HepG2 (cell line): ENCODE measurements around the gene MFAP3L. TPM values are rescaled to one million over a fixed set of nuclear protein-coding genes. Genes with fewer than 3 reads are reported as not detected.

Source experiments
- ATAC-seq: fragments of 200-7000 bp; cut with Tn5 transposase; 3 replicates; pipeline ENCODE4 v1.9.1; 2020; ENCODE audit warnings: mild to moderate bottlenecking, moderate library complexity
- BruUV-seq: library from RNA; stranded (reverse); fragments of 400-500 nt; replicated peaks from 2 replicates; lab custom pipeline; 2021; lab: Mats Ljungman, UMichigan
- CTCF ChIA-PET: fragments of 300-600 bp; formaldehyde crosslinking; extraction: SDS; loops from one replicate; lab custom pipeline; 2021; ENCODE audit warnings: low total read pairs, inconsistent platforms, low intra/inter-chr PET ratio; lab: Yijun Ruan, JAX
- POLR2A ChIA-PET: fragments of 350-600 bp; sonication (Branson Sonifier 250); formaldehyde crosslinking; loops from one replicate; lab custom pipeline; 2020; ENCODE audit warnings: antibody characterized with exemption, inconsistent platforms; lab: Yijun Ruan, JAX
- DNase-seq: peaks from one replicate; pipeline ENCODE4 v3.0.0-alpha.2; 2015; ENCODE audit warnings: low spot score
- FAIRE-seq: peaks from 3 replicates; lab custom pipeline; 2011; peaks lifted over from hg19 to GRCh38; lab: Jason Lieb, UNC
- H2AFZ ChIP-seq: one replicate; pipeline ENCODE4 v1.6.1; 2011; ENCODE audit warnings: low read length, inconsistent platforms
- H3K27ac ChIP-seq: fragments of 300-600 bp; 3 replicates; pipeline ENCODE4 v1.8.0; 2011; ENCODE audit warnings: mixed run types, mild to moderate bottlenecking, mixed read lengths, low read length, inconsistent platforms; ENCODE audit not compliant: insufficient read depth; ENCODE audit errors: extremely low read length
- H3K27me3 ChIP-seq, 2 experiments: fragments of 200-600 bp in 1 of 2; 2 replicates in 1 of 2; 3 replicates in 1 of 2; pipeline versions ENCODE4 v1.6.0 to v1.8.0; 2011; ENCODE audit warnings: low read length in 2 of 2, mild to moderate bottlenecking in 2 of 2, moderate library complexity in 2 of 2, inconsistent platforms in 1 of 2; ENCODE audit not compliant: insufficient read depth in 2 of 2, control insufficient read depth in 1 of 2
- H3K36me3 ChIP-seq, 2 experiments: fragments of 200-600 bp in 1 of 2; replicated peaks in 1 of 2; 2 replicates in 1 of 2; 3 replicates in 1 of 2; pipeline versions ENCODE4 v1.5.1 to v1.8.0; 2011; ENCODE audit warnings: low read length in 2 of 2, inconsistent platforms in 1 of 2; ENCODE audit not compliant: insufficient read depth in 2 of 2, control insufficient read depth in 1 of 2
- H3K4me1 ChIP-seq: 2 replicates; pipeline ENCODE4 v1.5.1; 2012; ENCODE audit warnings: low read length, inconsistent platforms; ENCODE audit not compliant: insufficient read depth
- H3K4me2 ChIP-seq: 2 replicates; pipeline ENCODE4 v1.6.0; 2011; ENCODE audit warnings: low read depth, low read length, inconsistent platforms
- H3K4me3 ChIP-seq, 3 experiments: fragments of 200-600 bp in 1 of 3; sonication (generic), shearing (Covaris generic) in 1 of 3; replicated peaks in 1 of 3; 2 replicates each; pipeline ENCODE4 v1.5.1; 2011 to 2016; ENCODE audit warnings: low read length in 3 of 3, inconsistent platforms in 2 of 3, low read depth in 2 of 3, mild to moderate bottlenecking in 2 of 3, control low read depth in 1 of 3, mixed read lengths in 1 of 3; ENCODE audit not compliant: insufficient read depth in 1 of 3
- H3K79me2 ChIP-seq: one replicate; pipeline ENCODE4 v1.6.1; 2011; ENCODE audit warnings: low read length, inconsistent platforms; ENCODE audit not compliant: insufficient read depth
- H3K9ac ChIP-seq: 2 replicates; pipeline ENCODE4 v1.6.0; 2011; ENCODE audit warnings: mild to moderate bottlenecking, low read depth, low read length, inconsistent platforms; ENCODE audit not compliant: insufficient read depth
- H3K9me3 ChIP-seq: 2 replicates; pipeline ENCODE4 v1.5.1; 2012; ENCODE audit warnings: mild to moderate bottlenecking, low read length
- H4K20me1 ChIP-seq: 2 replicates; pipeline ENCODE4 v1.6.0; 2011; ENCODE audit warnings: inconsistent platforms, mild to moderate bottlenecking, low read length, moderate library complexity; ENCODE audit not compliant: insufficient read depth
- KDM5B ChIP-seq: sonication (generic); formaldehyde crosslinking; IDR thresholded peaks from 2 replicates; pipeline ENCODE4 v1.4.0; 2020; ENCODE audit warnings: missing genetic modification reagents, mild to moderate bottlenecking, borderline replicate concordance
- KLF6 ChIP-seq: IDR thresholded peaks from 2 replicates; pipeline ENCODE4 v1.8.0; 2016; ENCODE audit warnings: missing biosample characterization, missing genetic modification reagents
- MTA3 ChIP-seq: sonication (generic); formaldehyde crosslinking; IDR thresholded peaks from 2 replicates; pipeline ENCODE4 v1.4.0; 2020; ENCODE audit warnings: missing genetic modification reagents
- MYC ChIP-seq: sonication (generic); formaldehyde crosslinking; IDR thresholded peaks from 2 replicates; pipeline ENCODE4 v1.9.0; 2021; ENCODE audit warnings: missing genetic modification reagents, borderline replicate concordance
- ZKSCAN1 ChIP-seq: fragments of 150-350 bp; IDR thresholded peaks from 2 replicates; pipeline ENCODE4 v1.6.1; 2014; ENCODE audit warnings: low read length
- ZNF232 ChIP-seq: sonication (generic); formaldehyde crosslinking; IDR thresholded peaks from 2 replicates; pipeline ENCODE4 v1.4.0; 2020; ENCODE audit warnings: missing genetic modification reagents, borderline replicate concordance
- ZNF552 ChIP-seq: sonication (generic); formaldehyde crosslinking; IDR thresholded peaks from 2 replicates; pipeline ENCODE4 v1.9.0; 2022; ENCODE audit warnings: missing genetic modification reagents, mild to moderate bottlenecking, borderline replicate concordance
- ZNF615 ChIP-seq: sonication (generic); formaldehyde crosslinking; IDR thresholded peaks from 2 replicates; pipeline ENCODE4 v1.5.0; 2020; ENCODE audit warnings: mild to moderate bottlenecking, missing genetic modification reagents, borderline replicate concordance
- ZSCAN29 ChIP-seq: sonication (generic); formaldehyde crosslinking; conservative IDR thresholded peaks from 2 replicates; pipeline ENCODE4 v1.4.0; 2020; ENCODE audit warnings: mild to moderate bottlenecking, missing genetic modification reagents
- WGBS: methylation state at CpG from one replicate; pipeline ENCODE4 v1.1.6; 2017; ENCODE audit warnings: low lambda C conversion rate; 5-methylcytosine and 5-hydroxymethylcytosine counted together
- in situ Hi-C: cut with HindIII; loops from 2 replicates; pipeline ENCODE4 v1.10.0; 2017; ENCODE audit warnings: low pct_unique_long_range_greater_than_20kb; ENCODE audit not compliant: extremely low pct_ligation_motif_present
- intact Hi-C: fragments of 100-400 bp; cut with micrococcal nuclease; formaldehyde crosslinking; loops from one replicate; pipeline ENCODE4 v1.10.0; 2022; ENCODE audit not compliant: unreplicated experiment
- polyA plus RNA-seq, 8 experiments: library from polyadenylated mRNA; depleted of rRNA in 3 of 8; stranded (reverse) in 7 of 8; unstranded in 1 of 8; fragments of >200 nt; fragmentation: Illumina TruSeq in 4 of 8; extraction: Trizol in 4 of 8; gene quantifications; 2 replicates each; pipeline versions ENCODE4 v1.2.1 to v1.2.3, GENCODE V29; 2011 to 2016; ENCODE audit warnings: low read depth in 4 of 8, missing spikeins in 1 of 8, mixed read lengths in 1 of 8; ENCODE audit not compliant: insufficient read depth in 1 of 8
- total RNA-seq, 5 experiments: library from RNA; depleted of rRNA; stranded (reverse); fragments of >200 nt; fragmentation: Illumina TruSeq; extraction: Trizol; gene quantifications; 2 replicates each; pipeline ENCODE4 v1.2.3, GENCODE V29; 2016; ENCODE audit warnings: low read depth in 1 of 5

The MFAP3L gene
- total and polyA plus RNA-seq, 2 of the 13 experiments (the other 11 are each of a cell fraction or from before 2014, with no cell fraction given), result 1.5 to 3.6 TPM

DNA sequence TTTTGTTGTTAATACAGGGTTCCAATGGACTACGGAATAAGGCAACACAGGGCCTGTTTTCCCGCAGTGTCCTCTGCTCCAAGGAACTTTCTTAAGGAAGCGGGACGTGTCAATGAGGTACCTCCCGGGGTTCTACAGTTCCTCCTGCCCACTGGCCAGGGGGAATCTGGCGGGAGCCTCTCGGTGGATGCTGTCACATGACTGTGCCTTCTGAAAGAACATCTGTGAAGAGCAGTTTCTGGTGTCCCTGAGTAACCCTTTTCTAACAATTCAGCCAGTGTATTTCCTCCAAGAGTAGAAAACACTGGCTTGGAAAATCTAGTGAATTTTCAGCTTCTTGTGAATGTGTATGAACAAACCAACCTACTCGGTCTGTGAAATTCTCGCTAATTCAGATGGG lies 32.7 kb downstream of the MFAP3L start (continued):
- TF ChIP-seq ZNF615 (no peak), ZNF232 (no peak), MYC (CRISPR knock-in tag) (no peak)

DNA sequence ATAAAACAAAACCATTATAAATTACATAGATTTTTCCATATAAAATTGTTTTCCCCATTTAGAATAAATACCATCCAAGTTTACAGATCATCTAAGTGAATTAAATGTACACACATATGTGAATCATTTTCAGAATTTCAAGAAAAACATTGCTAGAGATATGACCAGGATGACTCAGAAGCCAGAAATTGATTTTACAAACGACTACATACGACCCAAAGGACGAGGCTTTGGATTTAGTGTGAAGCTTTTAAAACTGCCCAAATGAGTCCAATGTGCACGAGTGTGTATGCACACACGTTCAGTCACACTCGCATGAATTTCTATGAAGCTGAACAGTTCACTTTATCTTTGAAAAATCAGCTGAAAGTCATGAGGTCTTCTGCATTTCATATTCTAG lies 37.9 kb downstream of the MFAP3L start:
- H3K36me3 ChIP-seq, result no peaks in the 10 kb centered on the region
- ChIA-PET POLR2A (no interaction called here), CTCF (no interaction called here)
- FAIRE-seq (no peak), DNase-seq (no peak), ATAC-seq (no peak)
- no peak overlapping the region for H2AFZ ChIP-seq
- H4K20me1 ChIP-seq, result no peaks in the 10 kb centered on the region
- 39% methylated on average over 6 of the region's 6 CpGs for WGBS
- intact Hi-C loops, result no loop called here
- no peak for TF ChIP-seq ZKSCAN1
- TF ChIP-seq ZSCAN29, result no peak
- TF ChIP-seq KDM5B (CRISPR knock-in tag), result no peak
- no peak for TF ChIP-seq MTA3 (CRISPR knock-in tag)
- no peak for TF ChIP-seq KLF6
- no peak for TF ChIP-seq ZNF552
- H3K4me1 ChIP-seq, result no peaks in the 10 kb centered on the region
- no peaks in the 10 kb centered on the region for H3K9me3 ChIP-seq
- no peak overlapping the region for H3K4me3 ChIP-seq
- no TSS peak for BruUV-seq
- no peak overlapping the region for H3K4me2 ChIP-seq
- no peak overlapping the region for H3K9ac ChIP-seq
- no peaks in the 10 kb centered on the region for H3K27me3 ChIP-seq
- no peaks in the 10 kb centered on the region for H3K79me2 ChIP-seq
- in situ Hi-C loops, result no loop called here
- H3K27ac ChIP-seq, result no peak overlapping the region
